Sigmoid colon (tissue), 7 donors: ENCODE data around the gene MTR. TPM values are rescaled to one million over a fixed set of nuclear protein-coding genes. Genes with fewer than 3 reads are reported as not detected.

ENCODE experiments used
- DNase-seq: peaks from one replicate; pipeline ENCODE4 v3.0.0-alpha.2; 2019
- H3K27ac ChIP-seq, 4 donors: fragments of 200-600 bp; sonication (generic); one replicate each; pipeline ENCODE4 v1.5.1; 2016 to 2019; ENCODE audit warnings: mild to moderate bottlenecking in 1 of 4
- H3K27me3 ChIP-seq, 3 donors: fragments of 200-600 bp; sonication (generic); one replicate each; pipeline ENCODE4 v1.5.1; 2019; ENCODE audit warnings: mild to moderate bottlenecking in 1 of 3
- H3K36me3 ChIP-seq, 4 donors: fragments of 200-600 bp; sonication (generic); one replicate each; pipeline ENCODE4 v1.5.1; 2016 to 2019
- H3K4me1 ChIP-seq, 4 donors: fragments of 200-600 bp; sonication (generic); one replicate each; pipeline ENCODE4 v1.5.1; 2017 to 2019
- H3K4me3 ChIP-seq, 4 donors: fragments of 200-600 bp; sonication (generic); one replicate each; pipeline ENCODE4 v1.5.1; 2017 to 2019; ENCODE audit warnings: mild to moderate bottlenecking in 2 of 4, moderate library complexity in 1 of 4
- H3K9me3 ChIP-seq, 4 donors: fragments of 200-600 bp in 3 of 4; sonication (generic) in 3 of 4; one replicate each; pipeline versions ENCODE4 v1.5.1 to v1.6.1; 2013 to 2019
- CTCF ChIP-seq, 4 experiments: fragments of 450-650 bp in 3 of 4; fragments of 200-600 bp in 1 of 4; IDR thresholded peaks; one replicate each; pipeline ENCODE4 v1.5.1; 2016 to 2019; ENCODE audit warnings: antibody characterized with exemption in 4 of 4, mild to moderate bottlenecking in 3 of 4, moderate library complexity in 2 of 4
- EP300 ChIP-seq, 4 donors: sonication (generic); formaldehyde crosslinking; IDR thresholded peaks; one replicate each; pipeline ENCODE4 v1.6.1; 2017; ENCODE audit warnings: antibody characterized with exemption in 4 of 4
- POLR2A ChIP-seq, 2 donors: fragments of 450-650 bp; IDR thresholded peaks; one replicate each; pipeline ENCODE4 v1.6.1; 2016; ENCODE audit warnings: antibody characterized with exemption in 2 of 2, mild to moderate bottlenecking in 2 of 2, moderate library complexity in 2 of 2
- POLR2AphosphoS5 ChIP-seq, 4 donors: sonication (generic); formaldehyde crosslinking; IDR thresholded peaks; one replicate each; pipeline ENCODE4 v1.6.1; 2017; ENCODE audit warnings: antibody characterized with exemption in 4 of 4
- WGBS, 2 donors: extraction: QIAGEN DNeasy Blood & Tissue Kit; methylation state at CpG; one replicate each; pipeline ENCODE4 v1.1.7; 2013; 5-methylcytosine and 5-hydroxymethylcytosine counted together
- intact Hi-C: fragments of 100-400 bp; cut with DNase I; formaldehyde crosslinking; loops from one replicate; pipeline ENCODE4 v1.15.1; 2023
- polyA plus RNA-seq, 3 donors: library from polyadenylated mRNA; stranded (reverse); fragments of 200-250 nt; gene quantifications; one replicate each; pipeline ENCODE4 v1.2.3, GENCODE V29; 2013
- total RNA-seq, 4 donors: library from RNA; depleted of rRNA; stranded (reverse); fragments of >200 nt; gene quantifications; one replicate each; pipeline ENCODE4 v1.1.0, GENCODE V29; 2016
- donor health status: healthy with polysubstance abuse.
- donor health status: Bipolar disorder and iron deficiency.
- donor health status: healthy.

MTR gene
- total and polyA plus RNA-seq, 7 donors, result 1.2 to 38.4 (median 28.2) TPM

- no peak for DNase-seq
- intact Hi-C loops, result loop anchor here (10.0 kb wide), 2 partner anchors 274 to 514 kb away; partner anchors contain the start of genes ERO1B and LGALS8
- Histone ChIP-seq H3K36me3 (peaks cover 0 to 6% (median 2%) of the 10 kb centered on the region in 4 donors), H3K27ac (no peak overlapping the region), H3K27me3 (no peaks in the 10 kb centered on the region), H3K4me1 (peaks cover 0 to 45% (median 38%) of the 10 kb centered on the region in 4 donors), H3K9me3 (no peaks in the 10 kb centered on the region), H3K4me3 (no peak overlapping the region)
- TF ChIP-seq POLR2A (IDR thresholded peaks at IDR 0.05) (no peak), EP300 (IDR thresholded peaks at IDR 0.05) (no peak)
- WGBS, 2 donors, result 93 to 98% methylated on average over 5 of the region's 5 CpGs
Observed at GRCh38 chr1:236799001-236799400, 3.9 kb downstream of the MTR start.

- DNase-seq, result no peak
- H3K36me3 ChIP-seq, result peaks cover 0 to 17% (median 3%) of the 10 kb centered on the region in 4 donors
- no peak overlapping the region for H3K27ac ChIP-seq
- no peaks in the 10 kb centered on the region for H3K27me3 ChIP-seq
- TF ChIP-seq POLR2AphosphoS5 (IDR thresholded peaks at IDR 0.05) (no peak), POLR2A (IDR thresholded peaks at IDR 0.05) (no peak), CTCF (IDR thresholded peaks at IDR 0.05) (no peak), EP300 (IDR thresholded peaks at IDR 0.05) (no peak)
- intact Hi-C loops, result no loop called here
- H3K4me1 ChIP-seq, result peaks cover 0 to 43% (median 38%) of the 10 kb centered on the region in 4 donors
- WGBS, 2 donors, result 75 to 93% methylated on average over 5 of the region's 5 CpGs
- no peaks in the 10 kb centered on the region for H3K9me3 ChIP-seq
- H3K4me3 ChIP-seq, result no peak overlapping the region
Observed at GRCh38 chr1:236800002-236800620, 5.0 kb downstream of the MTR start.

GRCh38 chr1:236800623-236801022 lies 5.5 kb downstream of the MTR start:
- Histone ChIP-seq H3K4me3 (no peak overlapping the region), H3K27me3 (no peaks in the 10 kb centered on the region), H3K27ac (no peak overlapping the region), H3K9me3 (no peaks in the 10 kb centered on the region), H3K4me1 (peaks cover 0 to 43% (median 38%) of the 10 kb centered on the region in 4 donors), H3K36me3 (peaks cover 0 to 20% (median 3%) of the 10 kb centered on the region in 4 donors)
- DNase-seq, result no peak
- no peak for TF ChIP-seq POLR2A (IDR thresholded peaks at IDR 0.05)
- intact Hi-C loops, result no loop called here

- TF ChIP-seq CTCF (IDR thresholded peaks at IDR 0.05) (no peak), POLR2A (IDR thresholded peaks at IDR 0.05) (no peak), POLR2AphosphoS5 (IDR thresholded peaks at IDR 0.05) (no peak), EP300 (IDR thresholded peaks at IDR 0.05) (no peak)
- H3K9me3 ChIP-seq, result no peaks in the 10 kb centered on the region
- H3K27ac ChIP-seq, result no peak overlapping the region
- DNase-seq, result no peak
- WGBS, 2 donors, result 65 to 93% methylated on average over 3 of the region's 3 CpGs
- H3K4me3 ChIP-seq, result no peak overlapping the region
- H3K4me1 ChIP-seq, result peaks cover 0 to 35% (median 28%) of the 10 kb centered on the region in 4 donors
- intact Hi-C loops, result no loop called here
- peaks cover 0 to 30% (median 3%) of the 10 kb centered on the region in 4 donors for H3K36me3 ChIP-seq
- no peaks in the 10 kb centered on the region for H3K27me3 ChIP-seq
Observed at GRCh38 chr1:236802264-236802663, 7.2 kb downstream of the MTR start.

- Histone ChIP-seq H3K9me3 (no peaks in the 10 kb centered on the region), H3K4me1 (peaks cover 0 to 17% (median 15%) of the 10 kb centered on the region in 4 donors), H3K27me3 (no peaks in the 10 kb centered on the region), H3K27ac (no peak overlapping the region), H3K36me3 (peaks cover 4 to 72% (median 8%) of the 10 kb centered on the region in 4 donors), H3K4me3 (no peak overlapping the region)
- 92 to 93% methylated on average over 2 of the region's 2 CpGs for WGBS, 2 donors
- TF ChIP-seq POLR2A (IDR thresholded peaks at IDR 0.05), result no peak
- TF ChIP-seq EP300 (IDR thresholded peaks at IDR 0.05), result no peak
- no peak for TF ChIP-seq CTCF (IDR thresholded peaks at IDR 0.05)
- TF ChIP-seq POLR2AphosphoS5 (IDR thresholded peaks at IDR 0.05), result no peak
- intact Hi-C loops, result no loop called here
- no peak for DNase-seq
Observed at GRCh38 chr1:236806634-236807033, 11.5 kb downstream of the MTR start.

- no peak for TF ChIP-seq CTCF (IDR thresholded peaks at IDR 0.05)
- TF ChIP-seq POLR2A (IDR thresholded peaks at IDR 0.05), result no peak
- TF ChIP-seq POLR2AphosphoS5 (IDR thresholded peaks at IDR 0.05), result no peak
- TF ChIP-seq EP300 (IDR thresholded peaks at IDR 0.05), result no peak
- no peak overlapping the region for H3K27ac ChIP-seq
- no peak overlapping the region for H3K4me3 ChIP-seq
- no peak for DNase-seq
- H3K27me3 ChIP-seq, result no peaks in the 10 kb centered on the region
- peaks cover 4 to 86% (median 17%) of the 10 kb centered on the region in 4 donors for H3K36me3 ChIP-seq
- H3K4me1 ChIP-seq, result peaks cover 0 to 17% (median 8%) of the 10 kb centered on the region in 4 donors
- intact Hi-C loops, result no loop called here
- no peaks in the 10 kb centered on the region for H3K9me3 ChIP-seq
- WGBS, 2 donors, result 60 to 75% methylated on average over 2 of the region's 2 CpGs
Observed at GRCh38 chr1:236808005-236808404, 12.9 kb downstream of the MTR start.
